WTC11 (cell line): Measurements from ENCODE around the gene PGLYRP3. TPM values are rescaled to one million over a fixed set of nuclear protein-coding genes. Genes with fewer than 3 reads are reported as not detected.

Experiments used
- ATAC-seq: fragments of 200-7000 bp; cut with Tn5 transposase; 2 replicates; pipeline ENCODE4 v1.10.0; 2021; ENCODE audit warnings: mild to moderate bottlenecking, moderate library complexity
- CTCF ChIA-PET: fragments of 300-600 bp; sonication (Branson Sonifier 250); formaldehyde crosslinking; loops from one replicate; lab custom pipeline; 2021; ENCODE audit warnings: antibody characterized with exemption; lab: Charles Lee
- POLR2A ChIA-PET: fragments of 350-600 bp; sonication (Branson Sonifier 250); formaldehyde crosslinking; loops from one replicate; lab custom pipeline; 2021; ENCODE audit warnings: antibody characterized with exemption; lab: Charles Lee
- DNase-seq: peaks from one replicate; pipeline ENCODE4 v3.0.0; 2021; ENCODE audit warnings: low spot score
- H3K27ac Mint-ChIP-seq: 2 replicates; pipeline ENCODE4 v1.8.0; 2021; ENCODE audit warnings: mixed read lengths
- H3K27me3 Mint-ChIP-seq: 2 replicates; pipeline ENCODE4 v1.8.0; 2021; ENCODE audit warnings: low read depth, mild to moderate bottlenecking, moderate library complexity, mixed read lengths
- H3K36me3 Mint-ChIP-seq: 2 replicates; pipeline ENCODE4 v1.8.0; 2021; ENCODE audit warnings: mixed read lengths
- H3K4me1 Mint-ChIP-seq: 2 replicates; pipeline ENCODE4 v1.8.0; 2022; ENCODE audit warnings: mixed read lengths
- H3K4me3 Mint-ChIP-seq: 2 replicates; pipeline ENCODE4 v1.8.0; 2021; ENCODE audit warnings: mild to moderate bottlenecking, moderate library complexity, mixed read lengths
- H3K9me3 Mint-ChIP-seq: 2 replicates; pipeline ENCODE4 v1.8.0; 2021; ENCODE audit warnings: mixed read lengths
- ARID4B ChIP-seq: sonication (generic); formaldehyde crosslinking; IDR thresholded peaks from 2 replicates; pipeline ENCODE4 v1.8.0; 2023; ENCODE audit warnings: missing genetic modification reagents, mild to moderate bottlenecking, borderline replicate concordance
- ATF6 ChIP-seq: sonication (generic); formaldehyde crosslinking; IDR thresholded peaks from 2 replicates; pipeline ENCODE4 v1.8.1; 2023; ENCODE audit warnings: mild to moderate bottlenecking, missing genetic modification reagents
- E2F5 ChIP-seq: sonication (generic); formaldehyde crosslinking; IDR thresholded peaks from 2 replicates; pipeline ENCODE4 v1.8.1; 2022; ENCODE audit warnings: mild to moderate bottlenecking, moderate library complexity, missing genetic modification reagents
- GRHL2 ChIP-seq: fragments of 250-450 bp; sonication (Bioruptor Pico); IDR thresholded peaks from 2 replicates; pipeline ENCODE4 v1.8.0; 2022; ENCODE audit warnings: mild to moderate bottlenecking, moderate library complexity; ENCODE audit not compliant: insufficient replicate concordance, severe bottlenecking
- JAZF1 ChIP-seq: fragments of 250-450 bp; sonication (Bioruptor Pico); IDR thresholded peaks from 2 replicates; pipeline ENCODE4 v1.9.0; 2021; ENCODE audit warnings: moderate library complexity, mild to moderate bottlenecking, inconsistent platforms
- MAX ChIP-seq: sonication (generic); formaldehyde crosslinking; IDR thresholded peaks from 2 replicates; pipeline ENCODE4 v1.8.0; 2022; ENCODE audit warnings: mild to moderate bottlenecking, missing genetic modification reagents
- NFE2L1 ChIP-seq: sonication (generic); formaldehyde crosslinking; IDR thresholded peaks from 2 replicates; pipeline ENCODE4 v1.8.1; 2023; ENCODE audit warnings: missing genetic modification reagents
- RELA ChIP-seq: sonication (generic); formaldehyde crosslinking; IDR thresholded peaks from 2 replicates; pipeline ENCODE4 v1.8.1; 2022; ENCODE audit warnings: missing genetic modification reagents, mild to moderate bottlenecking, borderline replicate concordance
- SP1 ChIP-seq: sonication (generic); formaldehyde crosslinking; conservative IDR thresholded peaks from 2 replicates; pipeline ENCODE4 v1.8.1; 2022; ENCODE audit warnings: missing genetic modification reagents
- TEAD4 ChIP-seq: sonication (generic); formaldehyde crosslinking; IDR thresholded peaks from 2 replicates; pipeline ENCODE4 v1.8.0; 2022; ENCODE audit warnings: mild to moderate bottlenecking, missing genetic modification reagents
- USF1 ChIP-seq: sonication (generic); formaldehyde crosslinking; IDR thresholded peaks from 2 replicates; pipeline ENCODE4 v1.8.0; 2022; ENCODE audit warnings: mild to moderate bottlenecking, missing genetic modification reagents
- ZNF423 ChIP-seq: fragments of 250-450 bp; sonication (Bioruptor Pico); IDR thresholded peaks from 2 replicates; pipeline ENCODE4 v2.1.2; 2022; ENCODE audit warnings: mild to moderate bottlenecking, moderate library complexity
- ZNF671 ChIP-seq: fragments of 250-450 bp; sonication (Bioruptor Pico); IDR thresholded peaks from 2 replicates; pipeline ENCODE4 v1.8.0; 2021; ENCODE audit warnings: mild to moderate bottlenecking
- total RNA-seq: library from RNA; stranded (reverse); gene quantifications from 3 replicates; pipeline ENCODE4 v1.2.3, GENCODE V29; 2021
- TF ChIP-seq, protein P1 (sequence below): sonication (generic); formaldehyde crosslinking; IDR thresholded peaks from 2 replicates; pipeline ENCODE4 v1.8.0; 2022; ENCODE audit warnings: mild to moderate bottlenecking, missing genetic modification reagents
- TF ChIP-seq, protein P2 (sequence below): sonication (generic); formaldehyde crosslinking; IDR thresholded peaks from 2 replicates; pipeline ENCODE4 v1.8.0; 2023; ENCODE audit warnings: mild to moderate bottlenecking, missing genetic modification reagents
- TF ChIP-seq, protein P3 (sequence below): fragments of 250-450 bp; sonication (Bioruptor Pico); IDR thresholded peaks from 2 replicates; pipeline ENCODE4 v1.8.0; 2021; ENCODE audit warnings: mild to moderate bottlenecking

PGLYRP3 gene
- total RNA-seq, 1 experiment from 2014 or later: not detected

- peaks cover 82% of the 10 kb centered on the region for H3K27me3 Mint-ChIP-seq
- peaks cover 13% of the 10 kb centered on the region for H3K4me1 Mint-ChIP-seq
- no peak overlapping the region for H3K27ac Mint-ChIP-seq
- no peaks in the 10 kb centered on the region for H3K9me3 Mint-ChIP-seq
- TF ChIP-seq, protein P1, sequence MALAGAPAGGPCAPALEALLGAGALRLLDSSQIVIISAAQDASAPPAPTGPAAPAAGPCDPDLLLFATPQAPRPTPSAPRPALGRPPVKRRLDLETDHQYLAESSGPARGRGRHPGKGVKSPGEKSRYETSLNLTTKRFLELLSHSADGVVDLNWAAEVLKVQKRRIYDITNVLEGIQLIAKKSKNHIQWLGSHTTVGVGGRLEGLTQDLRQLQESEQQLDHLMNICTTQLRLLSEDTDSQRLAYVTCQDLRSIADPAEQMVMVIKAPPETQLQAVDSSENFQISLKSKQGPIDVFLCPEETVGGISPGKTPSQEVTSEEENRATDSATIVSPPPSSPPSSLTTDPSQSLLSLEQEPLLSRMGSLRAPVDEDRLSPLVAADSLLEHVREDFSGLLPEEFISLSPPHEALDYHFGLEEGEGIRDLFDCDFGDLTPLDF: no peak
- TF ChIP-seq E2F5 (CRISPR knock-in tag) (0 out of 2 replicates have a peak, but pooled peaks have one; percentile 36), ZNF423 (CRISPR knock-in tag) (peak; percentile 23; the same call in 1 of the 2 replicates), MAX (CRISPR knock-in tag) (peak; percentile 35; the same call in 1 of the 2 replicates)
- TF ChIP-seq, protein P2, sequence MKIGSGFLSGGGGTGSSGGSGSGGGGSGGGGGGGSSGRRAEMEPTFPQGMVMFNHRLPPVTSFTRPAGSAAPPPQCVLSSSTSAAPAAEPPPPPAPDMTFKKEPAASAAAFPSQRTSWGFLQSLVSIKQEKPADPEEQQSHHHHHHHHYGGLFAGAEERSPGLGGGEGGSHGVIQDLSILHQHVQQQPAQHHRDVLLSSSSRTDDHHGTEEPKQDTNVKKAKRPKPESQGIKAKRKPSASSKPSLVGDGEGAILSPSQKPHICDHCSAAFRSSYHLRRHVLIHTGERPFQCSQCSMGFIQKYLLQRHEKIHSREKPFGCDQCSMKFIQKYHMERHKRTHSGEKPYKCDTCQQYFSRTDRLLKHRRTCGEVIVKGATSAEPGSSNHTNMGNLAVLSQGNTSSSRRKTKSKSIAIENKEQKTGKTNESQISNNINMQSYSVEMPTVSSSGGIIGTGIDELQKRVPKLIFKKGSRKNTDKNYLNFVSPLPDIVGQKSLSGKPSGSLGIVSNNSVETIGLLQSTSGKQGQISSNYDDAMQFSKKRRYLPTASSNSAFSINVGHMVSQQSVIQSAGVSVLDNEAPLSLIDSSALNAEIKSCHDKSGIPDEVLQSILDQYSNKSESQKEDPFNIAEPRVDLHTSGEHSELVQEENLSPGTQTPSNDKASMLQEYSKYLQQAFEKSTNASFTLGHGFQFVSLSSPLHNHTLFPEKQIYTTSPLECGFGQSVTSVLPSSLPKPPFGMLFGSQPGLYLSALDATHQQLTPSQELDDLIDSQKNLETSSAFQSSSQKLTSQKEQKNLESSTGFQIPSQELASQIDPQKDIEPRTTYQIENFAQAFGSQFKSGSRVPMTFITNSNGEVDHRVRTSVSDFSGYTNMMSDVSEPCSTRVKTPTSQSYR (CRISPR knock-in tag): no peak
- TF ChIP-seq, all 79 proteins: peak for 3
- ChIA-PET CTCF (interaction anchor here (0.7 to 2.3 kb wide), 6 partner anchors 13 to 94 kb away, joined by 3 to 17 read pairs (median 4); no protein-coding TSS in a partner anchor), POLR2A (no interaction called here)
- DNase-seq: peak; percentile 66
- Mint-ChIP-seq H3K36me3 (no peaks in the 10 kb centered on the region), H3K4me3 (peak overlapping the region; percentile 79)
- ATAC-seq: peak; percentile 74
These were observed 51.3 kb downstream of the PGLYRP3 start for GRCh38 chr1:153261281-153262069.

GRCh38 chr1:153260585-153261280 lies 52.0 kb downstream of the PGLYRP3 start:
- peaks cover 77% of the 10 kb centered on the region for H3K27me3 Mint-ChIP-seq
- H3K4me3 Mint-ChIP-seq: peak overlapping the region; percentile 64
- no peaks in the 10 kb centered on the region for H3K9me3 Mint-ChIP-seq
- ChIA-PET CTCF (interaction anchor here (1.0 to 1.7 kb wide), 4 partner anchors 13 to 40 kb away, joined by 3 to 5 read pairs (median 4); no protein-coding TSS in a partner anchor), POLR2A (no interaction called here)
- TF ChIP-seq ATF6 (CRISPR knock-in tag) (no peak), TEAD4 (no peak), ZNF671 (CRISPR knock-in tag) (no peak), JAZF1 (no peak), RELA (CRISPR knock-in tag) (no peak), SP1 (CRISPR knock-in tag) (no peak), ARID4B (no peak), E2F5 (CRISPR knock-in tag) (no peak), NFE2L1 (CRISPR knock-in tag) (no peak), USF1 (no peak), GRHL2 (CRISPR knock-in tag) (no peak)
- TF ChIP-seq, protein P3, sequence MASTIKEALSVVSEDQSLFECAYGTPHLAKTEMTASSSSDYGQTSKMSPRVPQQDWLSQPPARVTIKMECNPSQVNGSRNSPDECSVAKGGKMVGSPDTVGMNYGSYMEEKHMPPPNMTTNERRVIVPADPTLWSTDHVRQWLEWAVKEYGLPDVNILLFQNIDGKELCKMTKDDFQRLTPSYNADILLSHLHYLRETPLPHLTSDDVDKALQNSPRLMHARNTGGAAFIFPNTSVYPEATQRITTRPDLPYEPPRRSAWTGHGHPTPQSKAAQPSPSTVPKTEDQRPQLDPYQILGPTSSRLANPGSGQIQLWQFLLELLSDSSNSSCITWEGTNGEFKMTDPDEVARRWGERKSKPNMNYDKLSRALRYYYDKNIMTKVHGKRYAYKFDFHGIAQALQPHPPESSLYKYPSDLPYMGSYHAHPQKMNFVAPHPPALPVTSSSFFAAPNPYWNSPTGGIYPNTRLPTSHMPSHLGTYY (CRISPR knock-in tag): no peak
- DNase-seq (peak; percentile 58), ATAC-seq (peak; percentile 53)
- H3K27ac Mint-ChIP-seq: no peak overlapping the region
- peaks cover 13% of the 10 kb centered on the region for H3K4me1 Mint-ChIP-seq
- H3K36me3 Mint-ChIP-seq: no peaks in the 10 kb centered on the region
